Activated naive CD8-positive, alpha-beta T cell treated with anti-CD3 and anti-CD28 coated beads for 36 hours (primary cell): ENCODE results near the gene PLET1. TPM values are rescaled to one million over a fixed set of nuclear protein-coding genes. Genes with fewer than 3 reads are reported as not detected.

Source experiments
- DNase-seq: peaks from one replicate; pipeline ENCODE4 v3.0.0; 2021
- H3K27ac Mint-ChIP-seq: one replicate; pipeline ENCODE4 v1.8.0; 2022; ENCODE audit warnings: mild to moderate bottlenecking, moderate library complexity, mixed read lengths
- H3K27me3 Mint-ChIP-seq: one replicate; pipeline ENCODE4 v1.8.0; 2022; ENCODE audit warnings: mild to moderate bottlenecking, mixed read lengths
- H3K36me3 Mint-ChIP-seq: one replicate; pipeline ENCODE4 v1.8.0; 2021; ENCODE audit warnings: mild to moderate bottlenecking, mixed read lengths
- H3K4me1 Mint-ChIP-seq: one replicate; pipeline ENCODE4 v1.8.0; 2021; ENCODE audit warnings: mixed read lengths
- H3K4me3 Mint-ChIP-seq: one replicate; pipeline ENCODE4 v1.8.0; 2022; ENCODE audit warnings: mild to moderate bottlenecking, moderate library complexity, mixed read lengths
- H3K9me3 Mint-ChIP-seq: one replicate; pipeline ENCODE4 v1.8.0; 2022; ENCODE audit warnings: mixed read lengths
- total RNA-seq, 2 experiments: library from RNA; stranded (reverse); gene quantifications; one replicate each; pipeline ENCODE4 v1.2.3, GENCODE V29; 2021

The PLET1 gene
- total RNA-seq, 2 experiments from 2014 or later = not detected

DNA sequence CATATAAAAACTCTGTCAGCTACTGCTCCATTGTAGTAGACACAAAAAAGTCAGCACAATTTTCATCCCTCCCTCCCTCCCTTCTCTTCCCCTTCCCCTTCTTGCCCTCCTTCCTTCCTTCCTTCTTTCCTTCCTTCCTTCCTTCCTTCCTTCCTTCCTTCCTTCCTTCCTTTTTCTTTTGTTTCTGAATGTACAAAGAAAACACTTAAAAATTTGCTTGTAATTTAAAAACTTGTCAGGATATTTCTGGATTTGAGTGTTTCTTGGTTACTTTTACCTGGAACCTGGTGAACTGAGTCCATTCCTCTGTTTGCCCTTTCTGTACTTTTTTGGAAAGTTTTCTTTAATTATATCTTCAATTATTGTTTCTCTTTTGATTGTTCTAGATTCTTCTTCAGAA lies 31.5 kb upstream of the PLET1 start:
- peaks cover 20% of the 10 kb centered on the region for H3K4me1 Mint-ChIP-seq
- H3K36me3 Mint-ChIP-seq = peaks cover 4% of the 10 kb centered on the region
- no peak for DNase-seq
- peaks cover 5% of the 10 kb centered on the region for H3K27me3 Mint-ChIP-seq
- H3K27ac Mint-ChIP-seq = no peak overlapping the region
- no peaks in the 10 kb centered on the region for H3K9me3 Mint-ChIP-seq
- H3K4me3 Mint-ChIP-seq = no peak overlapping the region

DNA sequence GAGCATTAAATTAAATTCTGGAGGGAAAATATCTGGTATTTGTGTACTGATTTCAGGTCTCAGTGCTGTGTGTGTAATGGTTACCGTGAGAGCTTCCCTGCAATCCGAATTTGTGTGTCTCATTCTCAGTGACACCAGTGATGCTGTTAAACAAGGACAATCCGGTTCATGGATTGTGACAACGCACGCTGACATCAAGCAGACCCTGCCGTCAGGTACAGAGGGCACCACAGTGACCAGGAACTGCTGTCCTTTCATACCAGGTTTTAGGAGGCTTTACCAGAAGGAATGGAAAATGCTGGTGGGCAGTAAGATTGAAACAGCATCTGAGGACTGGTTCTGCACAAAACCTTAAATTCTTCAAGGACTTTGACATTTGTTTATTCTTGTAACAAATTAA lies 30.5 kb upstream of the PLET1 start:
- H3K36me3 Mint-ChIP-seq = peaks cover 2% of the 10 kb centered on the region
- H3K27ac Mint-ChIP-seq = no peak overlapping the region
- H3K27me3 Mint-ChIP-seq = peaks cover 5% of the 10 kb centered on the region
- H3K4me1 Mint-ChIP-seq = peaks cover 12% of the 10 kb centered on the region
- H3K4me3 Mint-ChIP-seq = no peak overlapping the region
- H3K9me3 Mint-ChIP-seq = no peaks in the 10 kb centered on the region
- no peak for DNase-seq

GRCh38 chr11:112290493-112290850 lies 29.8 kb upstream of the PLET1 start:
- H3K36me3 Mint-ChIP-seq = peaks cover 2% of the 10 kb centered on the region
- H3K9me3 Mint-ChIP-seq = no peaks in the 10 kb centered on the region
- peaks cover 5% of the 10 kb centered on the region for H3K27me3 Mint-ChIP-seq
- no peak overlapping the region for H3K27ac Mint-ChIP-seq
- peaks cover 10% of the 10 kb centered on the region for H3K4me1 Mint-ChIP-seq
- H3K4me3 Mint-ChIP-seq = peak overlapping the region; percentile 65
- no peak for DNase-seq

DNA sequence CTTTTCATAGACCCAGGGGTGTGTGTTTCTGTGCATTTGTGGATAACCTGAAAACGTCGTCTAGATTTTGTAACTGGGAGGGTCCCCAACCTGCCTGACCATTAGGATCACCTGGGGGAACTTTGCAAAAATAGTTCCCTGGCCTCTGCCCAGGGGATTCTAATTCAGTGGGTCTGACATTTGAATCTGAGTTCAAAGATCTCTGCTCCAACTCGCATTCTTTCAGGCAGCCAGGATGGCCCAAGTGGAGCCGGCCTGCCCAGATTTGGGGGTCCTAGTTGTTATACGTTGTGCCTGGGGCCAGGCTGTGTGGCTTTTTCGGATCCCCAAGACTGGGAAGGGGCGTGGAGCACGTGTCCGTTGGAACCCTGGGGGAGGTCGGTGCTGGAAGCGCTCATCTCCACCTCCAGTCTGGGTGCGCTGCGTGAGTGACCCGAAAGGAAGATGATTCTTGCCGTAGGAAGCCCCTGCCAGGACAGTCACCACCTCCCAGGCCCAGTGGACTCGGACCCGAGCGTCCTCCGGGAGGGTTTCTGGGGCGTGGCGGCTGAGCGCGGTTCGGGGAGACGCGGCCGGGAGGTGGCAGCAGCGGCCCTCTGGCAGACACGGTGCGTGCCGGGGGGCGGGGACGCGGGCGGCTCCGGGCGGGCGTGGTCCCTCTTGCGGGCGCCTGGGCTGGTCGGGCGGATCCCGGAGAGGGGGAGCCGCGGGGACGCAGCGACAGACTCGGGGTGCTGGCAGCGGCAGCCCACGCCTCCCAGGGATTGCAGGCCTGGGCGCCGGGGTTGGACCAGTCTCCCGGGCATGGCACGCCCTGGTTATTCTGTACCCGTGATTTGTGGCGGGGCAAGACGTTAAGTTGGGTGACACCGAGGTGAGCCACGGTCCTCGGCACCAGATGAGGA lies 29.2 kb upstream of the PLET1 start:
- peak; percentile 89 for DNase-seq
- Mint-ChIP-seq H3K4me3 (peak overlapping the region; percentile 70), H3K4me1 (peaks cover 10% of the 10 kb centered on the region), H3K27ac (peak overlapping the region; percentile 48), H3K36me3 (peaks cover 2% of the 10 kb centered on the region), H3K27me3 (peaks cover 5% of the 10 kb centered on the region), H3K9me3 (no peaks in the 10 kb centered on the region)

DNA sequence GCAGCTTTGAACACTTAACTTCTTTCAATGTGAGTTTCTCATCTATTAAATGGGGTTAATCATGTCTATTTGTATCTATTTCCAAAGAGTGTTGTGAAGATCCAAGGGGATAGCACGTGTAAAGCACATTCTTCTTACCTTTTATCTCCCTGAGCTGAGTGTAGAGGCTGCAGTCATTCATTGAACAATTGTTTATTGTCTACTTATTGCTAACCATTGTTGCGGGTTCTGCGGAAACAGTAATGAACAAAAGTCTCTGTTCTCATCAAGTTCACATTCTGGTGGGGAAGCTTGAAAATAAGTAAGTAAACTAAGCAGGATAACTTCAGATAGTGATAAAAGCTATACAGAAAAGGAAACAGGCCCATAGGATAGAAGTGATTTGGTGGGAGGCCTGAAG lies 27.4 kb upstream of the PLET1 start:
- peaks cover 8% of the 10 kb centered on the region for H3K4me1 Mint-ChIP-seq
- no peak overlapping the region for H3K27ac Mint-ChIP-seq
- peaks cover 5% of the 10 kb centered on the region for H3K27me3 Mint-ChIP-seq
- no peaks in the 10 kb centered on the region for H3K36me3 Mint-ChIP-seq
- H3K4me3 Mint-ChIP-seq = no peak overlapping the region
- DNase-seq = no peak
- H3K9me3 Mint-ChIP-seq = no peaks in the 10 kb centered on the region

DNA sequence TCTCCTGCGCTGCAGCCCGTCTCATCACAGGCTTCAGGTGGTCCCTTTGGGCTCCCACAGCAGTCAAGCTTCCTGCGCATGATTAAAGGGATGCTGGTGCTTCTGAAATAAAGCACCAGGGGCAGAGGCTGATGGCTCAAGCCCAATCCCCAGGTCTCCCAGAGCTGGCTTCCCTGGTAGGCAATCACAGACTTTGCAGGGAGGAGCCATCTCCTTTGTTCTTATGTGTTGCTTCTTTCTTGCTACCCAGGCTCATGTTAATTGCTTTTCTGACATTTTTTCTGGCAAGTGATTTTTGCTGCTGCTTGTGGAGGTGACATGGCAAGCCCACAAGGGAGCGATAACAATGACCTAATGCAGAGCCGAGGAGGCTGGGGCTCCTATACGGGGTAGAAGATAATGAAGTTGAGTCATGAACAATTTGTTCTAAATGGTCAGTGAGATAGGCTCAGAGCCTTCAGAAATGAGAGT lies 25.2 kb upstream of the PLET1 start:
- peaks cover 5% of the 10 kb centered on the region for H3K27me3 Mint-ChIP-seq
- H3K36me3 Mint-ChIP-seq = no peaks in the 10 kb centered on the region
- H3K27ac Mint-ChIP-seq = no peak overlapping the region
- no peaks in the 10 kb centered on the region for H3K9me3 Mint-ChIP-seq
- no peak overlapping the region for H3K4me3 Mint-ChIP-seq
- no peak for DNase-seq
- H3K4me1 Mint-ChIP-seq = peaks cover 8% of the 10 kb centered on the region

DNA sequence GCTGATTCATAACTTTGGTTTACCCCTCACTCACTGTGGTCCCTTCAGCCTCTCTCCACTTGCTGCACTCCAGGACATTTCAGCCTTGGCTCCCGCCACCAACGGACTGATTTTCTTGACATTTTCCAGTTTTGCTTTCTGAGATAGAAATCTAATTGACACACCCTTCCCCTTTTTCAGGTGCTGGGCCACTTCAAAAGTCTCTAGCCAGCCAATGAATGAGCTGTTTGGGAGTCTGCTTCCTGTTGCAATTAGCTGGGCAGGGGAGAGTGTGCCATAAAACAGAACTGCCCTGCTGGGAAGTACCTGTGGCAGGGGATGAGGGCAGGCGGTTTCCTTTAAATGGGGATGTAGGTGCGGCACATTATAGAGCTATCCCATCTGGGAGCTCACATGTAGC lies 21.1 kb upstream of the PLET1 start:
- H3K36me3 Mint-ChIP-seq = no peaks in the 10 kb centered on the region
- peaks cover 7% of the 10 kb centered on the region for H3K4me1 Mint-ChIP-seq
- H3K4me3 Mint-ChIP-seq = no peak overlapping the region
- no peaks in the 10 kb centered on the region for H3K9me3 Mint-ChIP-seq
- DNase-seq = no peak
- no peak overlapping the region for H3K27ac Mint-ChIP-seq
- H3K27me3 Mint-ChIP-seq = no peaks in the 10 kb centered on the region

GRCh38 chr11:112280268-112281126 lies 19.8 kb upstream of the PLET1 start:
- Mint-ChIP-seq H3K27ac (peak overlapping the region; percentile 74), H3K36me3 (no peaks in the 10 kb centered on the region), H3K4me3 (peak overlapping the region; percentile 81), H3K9me3 (no peaks in the 10 kb centered on the region), H3K4me1 (peaks cover 7% of the 10 kb centered on the region), H3K27me3 (no peaks in the 10 kb centered on the region)
- peak; percentile 64 for DNase-seq

DNA sequence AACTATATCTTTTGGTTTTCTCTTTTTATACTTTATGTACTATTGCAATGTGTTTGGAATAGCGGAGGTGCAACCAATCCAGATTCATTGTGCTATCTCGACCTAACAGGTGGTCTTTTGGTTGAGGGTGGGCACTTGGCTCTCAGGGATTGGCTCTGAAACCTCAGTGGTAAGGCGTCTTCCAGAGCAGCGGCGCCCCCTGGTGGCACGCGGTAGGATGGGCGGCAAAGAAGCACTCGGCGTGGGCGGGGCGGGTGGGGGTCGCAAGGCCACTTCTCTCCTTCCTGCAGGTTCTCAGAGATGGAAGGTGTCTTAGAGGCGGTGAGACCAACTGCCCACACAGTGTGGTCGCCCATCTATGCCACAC lies 19.2 kb upstream of the PLET1 start:
- peak; percentile 77 for DNase-seq
- Mint-ChIP-seq H3K4me3 (peak overlapping the region; percentile 81), H3K27ac (no peak overlapping the region), H3K36me3 (no peaks in the 10 kb centered on the region), H3K27me3 (no peaks in the 10 kb centered on the region), H3K9me3 (no peaks in the 10 kb centered on the region), H3K4me1 (peaks cover 7% of the 10 kb centered on the region)

DNA sequence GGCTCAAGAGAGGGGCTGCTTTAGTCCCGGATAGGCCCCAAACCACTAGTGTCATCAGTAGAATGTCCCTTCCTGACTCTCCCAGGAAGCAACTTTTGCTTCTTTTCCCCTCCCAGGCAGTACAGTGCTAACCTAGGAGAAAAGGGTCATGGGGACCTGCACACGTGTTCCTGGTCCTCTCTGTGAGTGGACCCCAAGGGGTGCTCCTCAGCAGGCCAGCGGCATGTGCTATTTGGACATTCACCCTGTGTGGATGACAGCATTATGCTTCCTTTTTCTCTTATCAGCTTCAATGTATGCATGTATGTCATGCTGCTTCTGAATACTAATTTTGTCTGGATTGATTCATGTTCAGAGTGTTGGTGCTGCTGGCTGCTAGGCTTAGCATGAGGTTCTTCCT lies 18.1 kb upstream of the PLET1 start:
- Mint-ChIP-seq H3K27ac (no peak overlapping the region), H3K4me1 (peaks cover 7% of the 10 kb centered on the region), H3K27me3 (no peaks in the 10 kb centered on the region), H3K36me3 (no peaks in the 10 kb centered on the region), H3K4me3 (no peak overlapping the region), H3K9me3 (no peaks in the 10 kb centered on the region)
- DNase-seq = no peak

DNA sequence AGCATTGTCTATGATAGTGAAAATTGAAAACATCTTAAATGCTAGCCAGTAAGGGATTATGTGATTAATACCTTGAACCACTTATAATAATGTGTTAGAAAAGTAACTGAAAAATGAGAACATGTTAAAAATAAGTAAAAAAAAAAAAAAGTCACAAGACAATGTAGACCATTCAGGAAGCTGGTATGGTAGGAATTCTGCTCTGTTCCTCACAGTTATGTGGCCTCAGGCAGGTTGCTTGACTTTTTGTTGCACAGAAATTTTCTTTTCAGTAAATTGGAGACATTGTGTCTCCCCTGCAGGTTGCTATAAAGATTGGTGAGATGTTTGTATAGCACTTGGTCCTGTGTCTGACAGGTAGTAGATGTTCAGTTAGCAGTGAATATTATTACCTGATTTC lies 17.3 kb upstream of the PLET1 start:
- no peaks in the 10 kb centered on the region for H3K36me3 Mint-ChIP-seq
- H3K4me3 Mint-ChIP-seq = no peak overlapping the region
- no peak for DNase-seq
- H3K4me1 Mint-ChIP-seq = peaks cover 7% of the 10 kb centered on the region
- no peaks in the 10 kb centered on the region for H3K27me3 Mint-ChIP-seq
- H3K9me3 Mint-ChIP-seq = no peaks in the 10 kb centered on the region
- no peak overlapping the region for H3K27ac Mint-ChIP-seq

- H3K36me3 Mint-ChIP-seq = no peaks in the 10 kb centered on the region
- H3K4me1 Mint-ChIP-seq = peaks cover 7% of the 10 kb centered on the region
- no peak overlapping the region for H3K27ac Mint-ChIP-seq
- no peaks in the 10 kb centered on the region for H3K27me3 Mint-ChIP-seq
- no peak overlapping the region for H3K4me3 Mint-ChIP-seq
- no peak for DNase-seq
- no peaks in the 10 kb centered on the region for H3K9me3 Mint-ChIP-seq
These were observed 16.4 kb upstream of the PLET1 start for GRCh38 chr11:112277029-112277428.

GRCh38 chr11:112274007-112274783 lies 13.5 kb upstream of the PLET1 start:
- Mint-ChIP-seq H3K4me3 (no peak overlapping the region), H3K9me3 (no peaks in the 10 kb centered on the region), H3K27me3 (no peaks in the 10 kb centered on the region), H3K36me3 (no peaks in the 10 kb centered on the region), H3K4me1 (no peaks in the 10 kb centered on the region), H3K27ac (no peak overlapping the region)
- no peak for DNase-seq

GRCh38 chr11:112273066-112273465 lies 12.4 kb upstream of the PLET1 start:
- Mint-ChIP-seq H3K27ac (no peak overlapping the region), H3K4me3 (no peak overlapping the region), H3K9me3 (no peaks in the 10 kb centered on the region), H3K27me3 (no peaks in the 10 kb centered on the region), H3K4me1 (no peaks in the 10 kb centered on the region), H3K36me3 (no peaks in the 10 kb centered on the region)
- no peak for DNase-seq

- no peaks in the 10 kb centered on the region for H3K27me3 Mint-ChIP-seq
- H3K4me1 Mint-ChIP-seq = no peaks in the 10 kb centered on the region
- no peaks in the 10 kb centered on the region for H3K9me3 Mint-ChIP-seq
- H3K36me3 Mint-ChIP-seq = no peaks in the 10 kb centered on the region
- no peak overlapping the region for H3K4me3 Mint-ChIP-seq
- DNase-seq = no peak
- H3K27ac Mint-ChIP-seq = no peak overlapping the region
These were observed 10.6 kb upstream of the PLET1 start for GRCh38 chr11:112271242-112271641.
